Neural cell (in vitro differentiated cells): Measurements from ENCODE around the gene ATXN1L.

ENCODE experiments used
- CTCF ChIP-seq: fragments of 450-650 bp; IDR thresholded peaks from 2 replicates; pipeline ENCODE4 v1.5.1; 2014; ENCODE audit warnings: antibody characterized with exemption, mild to moderate bottlenecking, moderate library complexity; ENCODE audit not compliant: poor library complexity, severe bottlenecking
- EP300 ChIP-seq: fragments of 450-650 bp; conservative IDR thresholded peaks from 2 replicates; pipeline ENCODE4 v1.6.1; 2014; ENCODE audit warnings: antibody characterized with exemption, mild to moderate bottlenecking, moderate library complexity; ENCODE audit not compliant: poor library complexity, severe bottlenecking
- EZH2 ChIP-seq: fragments of 200-600, 300-800 bp; shearing (Covaris generic), sonication (generic); IDR thresholded peaks from 2 replicates; pipeline ENCODE4 v1.6.1; 2014; ENCODE audit warnings: antibody characterized with exemption, low read length, borderline replicate concordance, mild to moderate bottlenecking; ENCODE audit not compliant: insufficient read depth, poor library complexity, severe bottlenecking
- MXI1 ChIP-seq: fragments of 450-650 bp; conservative IDR thresholded peaks from 2 replicates; pipeline ENCODE4 v1.6.1; 2014; ENCODE audit warnings: antibody characterized with exemption, mild to moderate bottlenecking; ENCODE audit not compliant: poor library complexity, severe bottlenecking
- POLR2AphosphoS5 ChIP-seq: IDR thresholded peaks from 2 replicates; pipeline ENCODE4 v1.6.1; 2012
- RAD21 ChIP-seq: fragments of 450-650 bp; conservative IDR thresholded peaks from 2 replicates; pipeline ENCODE4 v1.6.1; 2014; ENCODE audit warnings: antibody characterized with exemption, mild to moderate bottlenecking, moderate library complexity
- SMC3 ChIP-seq: fragments of 450-650 bp; conservative IDR thresholded peaks from 2 replicates; pipeline ENCODE4 v1.6.1; 2014; ENCODE audit warnings: antibody characterized with exemption, mild to moderate bottlenecking, moderate library complexity; ENCODE audit not compliant: poor library complexity
- TAF1 ChIP-seq: IDR thresholded peaks from 2 replicates; pipeline ENCODE4 v1.6.1; 2012; ENCODE audit warnings: low read depth

- no peak for TF ChIP-seq CTCF
- TF ChIP-seq MXI1, result no peak
- no peak for TF ChIP-seq POLR2AphosphoS5
- TF ChIP-seq SMC3, result no peak
- TF ChIP-seq EZH2, result no peak
- no peak for TF ChIP-seq TAF1
- TF ChIP-seq EP300, result no peak
- no peak for TF ChIP-seq RAD21
These were observed 655 bp downstream of the ATXN1L start for GRCh38 chr16:71846431-71846830.
